Central memory CD8-positive, alpha-beta T cell (primary cell): Measurements from ENCODE around the gene ZNF408.
"Not testable (repeated sequence)": the region's sequence is repeated elsewhere in the genome, so short reads cannot be mapped to it uniquely, and the experiment has no call there.

Experiments
- ATAC-seq: fragments of 150-1000 bp; cut with Tn5 transposase; replicated peaks from 2 replicates; pipeline ENCODE4 v1.10.0; 2022; ENCODE audit warnings: mild to moderate bottlenecking, moderate FRiP score, moderate number of reproducible peaks; ENCODE audit not compliant: poor library complexity, severe bottlenecking; ENCODE audit errors: extremely low read depth
- DNase-seq, 2 donors: peaks; one replicate each; pipeline ENCODE4 v3.0.0; 2021; ENCODE audit warnings: low spot score in 2 of 2
- H3K27ac Mint-ChIP-seq: one replicate; pipeline ENCODE4 v1.8.0; 2022; ENCODE audit warnings: low read depth, mild to moderate bottlenecking, moderate library complexity, mixed read lengths
- H3K27me3 Mint-ChIP-seq: one replicate; pipeline ENCODE4 v1.8.0; 2022; ENCODE audit warnings: mixed read lengths
- H3K36me3 Mint-ChIP-seq: one replicate; pipeline ENCODE4 v1.8.0; 2022; ENCODE audit warnings: mild to moderate bottlenecking, moderate library complexity, mixed read lengths; ENCODE audit not compliant: insufficient read depth
- H3K4me1 Mint-ChIP-seq: one replicate; pipeline ENCODE4 v1.8.0; 2022; ENCODE audit warnings: mixed read lengths
- H3K4me3 Mint-ChIP-seq: one replicate; pipeline ENCODE4 v1.8.0; 2022; ENCODE audit warnings: mild to moderate bottlenecking, moderate library complexity, mixed read lengths
- H3K9me3 Mint-ChIP-seq: one replicate; pipeline ENCODE4 v1.8.0; 2022; ENCODE audit warnings: mixed read lengths

The ZNF408 gene

GRCh38 chr11:46711303-46711702, 10.5 kb downstream of the ZNF408 start:
- ATAC-seq (no peak), DNase-seq (no peak)
- Mint-ChIP-seq H3K4me3 (no peak overlapping the region), H3K27ac (no peak overlapping the region), H3K9me3 (no peaks in the 10 kb centered on the region), H3K4me1 (peaks cover 6% of the 10 kb centered on the region), H3K27me3 (no peaks in the 10 kb centered on the region), H3K36me3 (peaks cover 12% of the 10 kb centered on the region)

- Mint-ChIP-seq H3K27me3 (no peaks in the 10 kb centered on the region), H3K27ac (no peak overlapping the region), H3K4me3 (no peak overlapping the region), H3K36me3 (peaks cover 3% of the 10 kb centered on the region), H3K9me3 (no peaks in the 10 kb centered on the region), H3K4me1 (peaks cover under 1% of the 10 kb centered on the region)
- ATAC-seq (no peak), DNase-seq (no peak)
Measured at GRCh38 chr11:46712874-46713576, 12.2 kb downstream of the ZNF408 start.

GRCh38 chr11:46717825-46718154, 17.0 kb downstream of the ZNF408 start:
- ATAC-seq, H3K9me3 Mint-ChIP-seq: not testable (repeated sequence)

GRCh38 chr11:46718155-46719019, 17.6 kb downstream of the ZNF408 start:
- H3K36me3 Mint-ChIP-seq, result peaks cover 1% of the 10 kb centered on the region
- peaks cover 7% of the 10 kb centered on the region for H3K4me1 Mint-ChIP-seq
- no peak for DNase-seq
- no peak overlapping the region for H3K4me3 Mint-ChIP-seq
- H3K9me3 Mint-ChIP-seq, result no peaks in the 10 kb centered on the region
- H3K27me3 Mint-ChIP-seq, result no peaks in the 10 kb centered on the region
- no peak for ATAC-seq
- H3K27ac Mint-ChIP-seq, result no peak overlapping the region

More at GRCh38 chr11:46717825-46718154, 17.0 kb downstream of the ZNF408 start:
- DNase-seq, H3K27me3 Mint-ChIP-seq, H3K4me3 Mint-ChIP-seq, H3K4me1 Mint-ChIP-seq, H3K27ac Mint-ChIP-seq, H3K36me3 Mint-ChIP-seq: not testable (repeated sequence)

- no peak for DNase-seq
- no peaks in the 10 kb centered on the region for H3K27me3 Mint-ChIP-seq
- H3K27ac Mint-ChIP-seq, result no peak within 1 kb of the TSS
- ATAC-seq, result no peak
- peaks cover 1% of the 10 kb centered on the region for H3K36me3 Mint-ChIP-seq
- H3K9me3 Mint-ChIP-seq, result no peaks in the 10 kb centered on the region
- peaks cover 7% of the 10 kb centered on the region for H3K4me1 Mint-ChIP-seq
- no peak within 1 kb of the TSS for H3K4me3 Mint-ChIP-seq
Measured at GRCh38 chr11:46719048-46719542, 18.3 kb downstream of the ZNF408 start, which contains the start of gene F2. F2 (plus strand) TSS chr11:46719213; CDS start chr11:46719236, 23 bp downstream.

GRCh38 chr11:46719543-46720218, 18.9 kb downstream of the ZNF408 start:
- no peak for ATAC-seq

GRCh38 chr11:46721286-46721685, 20.5 kb downstream of the ZNF408 start:
- Mint-ChIP-seq H3K36me3 (peaks cover 1% of the 10 kb centered on the region), H3K4me1 (peaks cover 7% of the 10 kb centered on the region), H3K27me3 (no peaks in the 10 kb centered on the region), H3K9me3 (no peaks in the 10 kb centered on the region), H3K27ac (no peak overlapping the region), H3K4me3 (no peak overlapping the region)
- DNase-seq (no peak), ATAC-seq (no peak)

More at GRCh38 chr11:46719543-46720218, 18.9 kb downstream of the ZNF408 start:
- no peak for DNase-seq
- H3K4me3 Mint-ChIP-seq, result no peak overlapping the region
- peaks cover 1% of the 10 kb centered on the region for H3K36me3 Mint-ChIP-seq
- peaks cover 7% of the 10 kb centered on the region for H3K4me1 Mint-ChIP-seq
- no peaks in the 10 kb centered on the region for H3K9me3 Mint-ChIP-seq
- H3K27ac Mint-ChIP-seq, result no peak overlapping the region
- H3K27me3 Mint-ChIP-seq, result no peaks in the 10 kb centered on the region

- no peaks in the 10 kb centered on the region for H3K27me3 Mint-ChIP-seq
- peaks cover 1% of the 10 kb centered on the region for H3K36me3 Mint-ChIP-seq
- ATAC-seq, result no peak
- no peak overlapping the region for H3K27ac Mint-ChIP-seq
- H3K4me1 Mint-ChIP-seq, result peaks cover 7% of the 10 kb centered on the region
- no peaks in the 10 kb centered on the region for H3K9me3 Mint-ChIP-seq
- DNase-seq, result no peak
- H3K4me3 Mint-ChIP-seq, result no peak overlapping the region
Measured at GRCh38 chr11:46722566-46723358, 21.9 kb downstream of the ZNF408 start.

GRCh38 chr11:46723359-46723680, 22.5 kb downstream of the ZNF408 start:
- ATAC-seq (no peak), DNase-seq (no peak)
- no peak overlapping the region for H3K4me3 Mint-ChIP-seq

GRCh38 chr11:46724088-46724487, 23.3 kb downstream of the ZNF408 start:
- Mint-ChIP-seq H3K27me3 (no peaks in the 10 kb centered on the region), H3K36me3 (no peaks in the 10 kb centered on the region), H3K27ac (no peak overlapping the region), H3K9me3 (no peaks in the 10 kb centered on the region), H3K4me3 (no peak overlapping the region), H3K4me1 (no peaks in the 10 kb centered on the region)
- DNase-seq (no peak), ATAC-seq (no peak)

More at GRCh38 chr11:46723359-46723680, 22.5 kb downstream of the ZNF408 start:
- Mint-ChIP-seq H3K4me1 (peaks cover 4% of the 10 kb centered on the region), H3K36me3 (peaks cover under 1% of the 10 kb centered on the region), H3K27me3 (no peaks in the 10 kb centered on the region), H3K27ac (no peak overlapping the region), H3K9me3 (no peaks in the 10 kb centered on the region)

- ATAC-seq (no peak), DNase-seq (no peak)
- Mint-ChIP-seq H3K36me3 (no peaks in the 10 kb centered on the region), H3K27ac (no peak overlapping the region), H3K4me3 (no peak overlapping the region), H3K27me3 (no peaks in the 10 kb centered on the region), H3K4me1 (no peaks in the 10 kb centered on the region), H3K9me3 (no peaks in the 10 kb centered on the region)
Measured at GRCh38 chr11:46725338-46726205, 24.7 kb downstream of the ZNF408 start.
